Measurements from ENCODE around the gene EVA1B. TPM values are rescaled to one million over a fixed set of nuclear protein-coding genes. Genes with fewer than 3 reads are reported as not detected.

Gene EVA1B
- total and polyA plus RNA-seq, 10 of the 15 experiments (the other 5 are each of a cell fraction or from before 2014, with no cell fraction given), result 0.15 to 6.4 (median 3.0) TPM; not detected in 2

- Histone ChIP-seq H3K9me3 (replicated peaks; ENCODE audit: control insufficient read depth, insufficient read depth, low read length) (no peaks in the 10 kb centered on the region), H3K27ac (ENCODE audit: control insufficient read depth, insufficient read depth) (no peak overlapping the region), H3K36me3 (ENCODE audit: control insufficient read depth in 2 of 2, insufficient read depth in 2 of 2, low read length in 1 of 2) (peaks cover 17 to 18% of the 10 kb centered on the region in 2 experiments; a peak in 3 of 4 replicates), H4K20me1 (ENCODE audit: control insufficient read depth, insufficient read depth) (no peaks in the 10 kb centered on the region), H3K4me1 (ENCODE audit: control insufficient read depth, insufficient read depth, low read length) (peaks cover 22% of the 10 kb centered on the region), H3K4me2 (ENCODE audit: control insufficient read depth, insufficient read depth) (no peak overlapping the region), H3K27me3 (replicated peaks in 1 of 2; ENCODE audit: control insufficient read depth in 2 of 2, insufficient read depth in 2 of 2, low read length in 1 of 2) (no peaks in the 10 kb centered on the region), H3K79me2 (ENCODE audit: control insufficient read depth, insufficient read depth, low read length) (no peaks in the 10 kb centered on the region; the same call in 1 of the 2 replicates), H3K9ac (ENCODE audit: control insufficient read depth, insufficient read depth, low read length) (no peak overlapping the region), H3K4me3 (no peak overlapping the region), H2AFZ (ENCODE audit: control insufficient read depth, low read depth, low read length) (no peak overlapping the region)
- BruUV-seq (replicated peaks), result no TSS peak
- FAIRE-seq (no peak), DNase-seq (ENCODE audit: low read depth, low spot score) (no peak), ATAC-seq (no peak)
- intact Hi-C loops (cut with micrococcal nuclease; ENCODE audit: unreplicated experiment), result no loop called here
- TF ChIP-seq POLR2AphosphoS5 (IDR thresholded peaks at IDR 0.05; ENCODE audit: low read length) (no peak), FOXM1 (IDR thresholded peaks at IDR 0.05; ENCODE audit: low read depth, low read length) (no peak), SRF (IDR thresholded peaks at IDR 0.05; ENCODE audit: low read depth in 2 of 2, low read length in 2 of 2) (no peak), MXI1 (IDR thresholded peaks at IDR 0.05; ENCODE audit: low read depth, low read length) (no peak), ZBTB4 (CRISPR knock-in tag; IDR thresholded peaks at IDR 0.05) (no peak), IKZF2 (IDR thresholded peaks at IDR 0.05) (no peak)
- TF ChIP-seq, protein P1, sequence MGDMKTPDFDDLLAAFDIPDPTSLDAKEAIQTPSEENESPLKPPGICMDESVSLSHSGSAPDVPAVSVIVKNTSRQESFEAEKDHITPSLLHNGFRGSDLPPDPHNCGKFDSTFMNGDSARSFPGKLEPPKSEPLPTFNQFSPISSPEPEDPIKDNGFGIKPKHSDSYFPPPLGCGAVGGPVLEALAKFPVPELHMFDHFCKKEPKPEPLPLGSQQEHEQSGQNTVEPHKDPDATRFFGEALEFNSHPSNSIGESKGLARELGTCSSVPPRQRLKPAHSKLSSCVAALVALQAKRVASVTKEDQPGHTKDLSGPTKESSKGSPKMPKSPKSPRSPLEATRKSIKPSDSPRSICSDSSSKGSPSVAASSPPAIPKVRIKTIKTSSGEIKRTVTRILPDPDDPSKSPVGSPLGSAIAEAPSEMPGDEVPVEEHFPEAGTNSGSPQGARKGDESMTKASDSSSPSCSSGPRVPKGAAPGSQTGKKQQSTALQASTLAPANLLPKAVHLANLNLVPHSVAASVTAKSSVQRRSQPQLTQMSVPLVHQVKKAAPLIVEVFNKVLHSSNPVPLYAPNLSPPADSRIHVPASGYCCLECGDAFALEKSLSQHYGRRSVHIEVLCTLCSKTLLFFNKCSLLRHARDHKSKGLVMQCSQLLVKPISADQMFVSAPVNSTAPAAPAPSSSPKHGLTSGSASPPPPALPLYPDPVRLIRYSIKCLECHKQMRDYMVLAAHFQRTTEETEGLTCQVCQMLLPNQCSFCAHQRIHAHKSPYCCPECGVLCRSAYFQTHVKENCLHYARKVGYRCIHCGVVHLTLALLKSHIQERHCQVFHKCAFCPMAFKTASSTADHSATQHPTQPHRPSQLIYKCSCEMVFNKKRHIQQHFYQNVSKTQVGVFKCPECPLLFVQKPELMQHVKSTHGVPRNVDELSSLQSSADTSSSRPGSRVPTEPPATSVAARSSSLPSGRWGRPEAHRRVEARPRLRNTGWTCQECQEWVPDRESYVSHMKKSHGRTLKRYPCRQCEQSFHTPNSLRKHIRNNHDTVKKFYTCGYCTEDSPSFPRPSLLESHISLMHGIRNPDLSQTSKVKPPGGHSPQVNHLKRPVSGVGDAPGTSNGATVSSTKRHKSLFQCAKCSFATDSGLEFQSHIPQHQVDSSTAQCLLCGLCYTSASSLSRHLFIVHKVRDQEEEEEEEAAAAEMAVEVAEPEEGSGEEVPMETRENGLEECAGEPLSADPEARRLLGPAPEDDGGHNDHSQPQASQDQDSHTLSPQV (IDR thresholded peaks at IDR 0.05), result no peak
- POLR2A ChIA-PET, result interaction anchor here (1.0 kb wide), 1 partner anchor 22 kb away, joined by 3 read pairs; no protein-coding TSS in a partner anchor
- RAD21 ChIA-PET (ENCODE audit: unreplicated experiment), result interaction anchor here (0.8 kb wide), 1 partner anchor 23 kb away, joined by 5 read pairs; no protein-coding TSS in a partner anchor
- CTCF ChIA-PET, result interaction anchor here (0.6 to 13.5 kb wide), 3 partner anchors 21 to 75 kb away, joined by 4 to 157 read pairs (median 12); no protein-coding TSS in a partner anchor
- 82% methylated on average over 7 of the region's 7 CpGs for WGBS (ENCODE audit: insufficient coverage, insufficient replicate concordance, low lambda C conversion rate, missing lambda C conversion rate)
- SMC1A ChIA-PET (ENCODE audit: uncharacterized antibody, unreplicated experiment), result interaction anchor here (0.6 to 0.8 kb wide), 2 partner anchors 23 to 74 kb away, joined by 3 read pairs; no protein-coding TSS in a partner anchor
- in situ Hi-C loops (cut with MboI), result loop anchor here (5.0 kb wide), 1 partner anchor 77 kb away; no protein-coding TSS in a partner anchor
Observed at GRCh38 chr1:36345353-36345752, 21.9 kb upstream of the EVA1B start.

All from GM12878 (cell line).